ENCODE measurements around the gene SINHCAF.

Gene SINHCAF

GRCh38 chr12:31361730-31362114 lies 35.8 kb upstream of the SINHCAF start:
- DNase-seq (ENCODE audit: low read depth in 1 of 2, low spot score in 1 of 2) = no peak
- Histone ChIP-seq H3K27me3 (ENCODE audit: insufficient read depth, poor library complexity, severe bottlenecking) (no peaks in the 10 kb centered on the region), H3K4me3 (replicated peaks; ENCODE audit: insufficient read depth, low read length) (no peak overlapping the region), H3K27ac (replicated peaks) (peak overlapping the region; percentile 89)
- TF ChIP-seq GABPA (IDR thresholded peaks at IDR 0.05; ENCODE audit: low read depth) (no peak), SPI1 (IDR thresholded peaks at IDR 0.05; ENCODE audit: borderline replicate concordance, low read depth) (no peak), REST (IDR thresholded peaks at IDR 0.05; ENCODE audit: insufficient replicate concordance, low read depth) (no peak), POLR2AphosphoS5 (IDR thresholded peaks at IDR 0.05; ENCODE audit: low read depth) (no peak), CTCF (IDR thresholded peaks at IDR 0.05; ENCODE audit: insufficient read depth, low read length) (no peak)

- TF ChIP-seq POLR2AphosphoS5 (IDR thresholded peaks at IDR 0.05; ENCODE audit: low read depth) (no peak), CTCF (IDR thresholded peaks at IDR 0.05; ENCODE audit: insufficient read depth, low read length) (no peak), GABPA (IDR thresholded peaks at IDR 0.05; ENCODE audit: low read depth) (no peak), REST (IDR thresholded peaks at IDR 0.05; ENCODE audit: insufficient replicate concordance, low read depth) (no peak)
- H3K4me3 ChIP-seq (replicated peaks; ENCODE audit: insufficient read depth, low read length) = no peak overlapping the region
- no peak for DNase-seq (ENCODE audit: low read depth in 1 of 2, low spot score in 1 of 2)
- no peak overlapping the region for H3K27ac ChIP-seq (replicated peaks)
- H3K27me3 ChIP-seq (ENCODE audit: insufficient read depth, poor library complexity, severe bottlenecking) = no peaks in the 10 kb centered on the region
Observed at GRCh38 chr12:31355747-31356107, 29.8 kb upstream of the SINHCAF start.

GRCh38 chr12:31353750-31354708 lies 28.1 kb upstream of the SINHCAF start:
- Histone ChIP-seq H3K27me3 (ENCODE audit: insufficient read depth, poor library complexity, severe bottlenecking) (no peaks in the 10 kb centered on the region), H3K27ac (replicated peaks) (no peak overlapping the region), H3K4me3 (replicated peaks; ENCODE audit: insufficient read depth, low read length) (no peak overlapping the region)
- peak; percentile 6 to 47 for DNase-seq (ENCODE audit: low read depth in 1 of 2, low spot score in 1 of 2)
- TF ChIP-seq GABPA (IDR thresholded peaks at IDR 0.05; ENCODE audit: low read depth) (no peak), CTCF (IDR thresholded peaks at IDR 0.05; ENCODE audit: insufficient read depth, low read length) (no peak), POLR2AphosphoS5 (IDR thresholded peaks at IDR 0.05; ENCODE audit: low read depth) (no peak), SPI1 (IDR thresholded peaks at IDR 0.05; ENCODE audit: borderline replicate concordance, low read depth) (peak; percentile 4; the same call in 1 of the 2 replicates), REST (IDR thresholded peaks at IDR 0.05; ENCODE audit: insufficient replicate concordance, low read depth) (no peak)
